ENCODE measurements around the gene KCNQ5. TPM values are rescaled to one million over a fixed set of nuclear protein-coding genes. Genes with fewer than 3 reads are reported as not detected.

KCNQ5 gene
- total RNA-seq, 1 donor from 2014 or later, result 1.2 TPM

DNA sequence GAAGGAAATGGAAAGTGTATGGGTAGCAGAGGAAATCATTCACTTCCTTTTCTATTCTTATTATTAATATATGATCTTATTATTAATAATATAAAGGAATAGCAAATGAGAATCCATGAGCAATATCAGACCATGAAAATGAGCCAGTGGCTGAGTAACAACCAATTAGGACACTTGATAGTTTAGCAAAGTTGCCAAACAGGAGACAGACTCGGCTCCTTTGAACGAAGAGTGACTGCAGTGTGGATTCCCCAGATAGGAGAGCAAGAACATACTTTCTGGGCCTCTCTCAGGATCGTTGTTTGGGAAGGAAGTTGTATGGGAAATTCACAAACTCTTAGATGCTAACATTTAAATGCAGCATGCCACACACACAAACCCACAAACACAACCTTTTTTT is 381.4 kb downstream of the KCNQ5 start:
- no peak overlapping the region for H3K4me3 Mint-ChIP-seq
- TF ChIP-seq, protein P1, sequence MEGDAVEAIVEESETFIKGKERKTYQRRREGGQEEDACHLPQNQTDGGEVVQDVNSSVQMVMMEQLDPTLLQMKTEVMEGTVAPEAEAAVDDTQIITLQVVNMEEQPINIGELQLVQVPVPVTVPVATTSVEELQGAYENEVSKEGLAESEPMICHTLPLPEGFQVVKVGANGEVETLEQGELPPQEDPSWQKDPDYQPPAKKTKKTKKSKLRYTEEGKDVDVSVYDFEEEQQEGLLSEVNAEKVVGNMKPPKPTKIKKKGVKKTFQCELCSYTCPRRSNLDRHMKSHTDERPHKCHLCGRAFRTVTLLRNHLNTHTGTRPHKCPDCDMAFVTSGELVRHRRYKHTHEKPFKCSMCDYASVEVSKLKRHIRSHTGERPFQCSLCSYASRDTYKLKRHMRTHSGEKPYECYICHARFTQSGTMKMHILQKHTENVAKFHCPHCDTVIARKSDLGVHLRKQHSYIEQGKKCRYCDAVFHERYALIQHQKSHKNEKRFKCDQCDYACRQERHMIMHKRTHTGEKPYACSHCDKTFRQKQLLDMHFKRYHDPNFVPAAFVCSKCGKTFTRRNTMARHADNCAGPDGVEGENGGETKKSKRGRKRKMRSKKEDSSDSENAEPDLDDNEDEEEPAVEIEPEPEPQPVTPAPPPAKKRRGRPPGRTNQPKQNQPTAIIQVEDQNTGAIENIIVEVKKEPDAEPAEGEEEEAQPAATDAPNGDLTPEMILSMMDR (conservative IDR thresholded peaks at IDR 0.05), result no peak
- H3K4me1 Mint-ChIP-seq, result peaks cover 14% of the 10 kb centered on the region
- DNase-seq (ENCODE audit: low read depth, low spot score), result no peak
- no peaks in the 10 kb centered on the region for H3K9me3 Mint-ChIP-seq
- no peaks in the 10 kb centered on the region for H3K36me3 Mint-ChIP-seq (ENCODE audit: low read depth)
- no peak overlapping the region for H3K27ac Mint-ChIP-seq (ENCODE audit: unreplicated experiment)
- H3K27me3 Mint-ChIP-seq (ENCODE audit: low read depth), result no peaks in the 10 kb centered on the region

DNA sequence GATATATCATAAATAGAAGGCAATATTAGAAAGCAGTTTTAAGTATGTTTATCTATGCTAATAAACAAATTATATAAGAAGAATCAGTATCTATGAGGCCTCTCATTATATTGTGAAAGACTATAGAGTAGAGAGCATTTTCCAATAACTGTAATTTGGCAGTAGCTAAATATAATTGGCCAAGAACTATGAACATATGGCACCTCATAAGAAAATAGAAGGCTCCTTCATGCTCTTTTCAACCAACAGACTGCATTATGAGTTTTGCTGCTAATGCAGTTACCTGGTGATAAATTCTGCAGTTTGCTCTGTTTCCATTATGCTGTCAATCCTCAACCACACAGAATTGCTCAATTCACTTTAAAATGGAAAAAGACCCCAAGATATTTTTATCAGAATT is 382.4 kb downstream of the KCNQ5 start:
- Mint-ChIP-seq H3K36me3 (ENCODE audit: low read depth) (no peaks in the 10 kb centered on the region), H3K27ac (ENCODE audit: unreplicated experiment) (no peak overlapping the region), H3K27me3 (ENCODE audit: low read depth) (no peaks in the 10 kb centered on the region), H3K4me1 (peaks cover 14% of the 10 kb centered on the region), H3K9me3 (no peaks in the 10 kb centered on the region), H3K4me3 (no peak overlapping the region)
- TF ChIP-seq, protein P1 (conservative IDR thresholded peaks at IDR 0.05), result no peak
- no peak for DNase-seq (ENCODE audit: low read depth, low spot score)

DNA sequence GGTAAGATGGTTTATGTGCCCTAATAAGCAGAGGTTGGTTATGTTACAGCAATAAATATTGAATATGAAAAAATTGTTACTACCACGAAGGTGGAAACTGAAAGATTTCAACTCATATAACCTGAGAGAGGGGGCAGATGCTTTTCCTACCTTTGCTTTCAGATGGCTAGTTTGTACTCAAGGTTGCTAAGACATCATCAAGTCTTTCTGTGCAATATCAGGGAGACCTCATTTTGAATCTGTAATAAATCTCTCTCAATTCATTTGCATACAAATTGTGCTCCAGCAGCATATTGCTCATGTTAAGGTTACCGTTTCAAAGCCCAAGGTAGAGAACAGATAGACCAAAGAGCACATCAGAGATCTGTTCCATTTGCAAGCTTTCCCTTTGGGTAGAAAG is 383.0 kb downstream of the KCNQ5 start:
- Mint-ChIP-seq H3K4me1 (peaks cover 12% of the 10 kb centered on the region), H3K36me3 (ENCODE audit: low read depth) (no peaks in the 10 kb centered on the region), H3K4me3 (no peak overlapping the region), H3K9me3 (no peaks in the 10 kb centered on the region), H3K27me3 (ENCODE audit: low read depth) (no peaks in the 10 kb centered on the region), H3K27ac (ENCODE audit: unreplicated experiment) (no peak overlapping the region)
- no peak for DNase-seq (ENCODE audit: low read depth, low spot score)
- TF ChIP-seq, protein P1 (conservative IDR thresholded peaks at IDR 0.05), result no peak

DNA sequence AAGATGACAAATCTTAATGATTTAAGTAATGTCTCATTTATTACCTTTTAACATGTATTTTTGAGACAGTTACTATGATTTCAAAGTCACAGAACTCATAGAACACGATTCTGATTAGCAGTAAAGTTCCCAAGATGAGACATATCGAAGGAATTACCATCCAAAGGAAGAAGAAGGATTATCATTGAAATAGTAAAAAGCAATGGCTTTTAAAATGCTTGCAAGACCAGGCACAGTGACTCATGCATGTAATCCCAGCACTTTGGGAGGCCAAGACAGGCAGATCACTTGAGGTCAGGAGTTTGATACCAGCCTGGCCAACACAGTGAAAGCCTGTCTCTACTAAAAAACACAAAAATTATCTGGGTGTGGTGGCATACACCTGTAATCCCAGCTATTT is 384.3 kb downstream of the KCNQ5 start:
- TF ChIP-seq, protein P1 (conservative IDR thresholded peaks at IDR 0.05), result no peak
- Mint-ChIP-seq H3K4me1 (no peaks in the 10 kb centered on the region), H3K27ac (ENCODE audit: unreplicated experiment) (no peak overlapping the region), H3K36me3 (ENCODE audit: low read depth) (no peaks in the 10 kb centered on the region), H3K9me3 (no peaks in the 10 kb centered on the region), H3K27me3 (ENCODE audit: low read depth) (no peaks in the 10 kb centered on the region), H3K4me3 (no peak overlapping the region)
- DNase-seq (ENCODE audit: low read depth, low spot score), result no peak

DNA sequence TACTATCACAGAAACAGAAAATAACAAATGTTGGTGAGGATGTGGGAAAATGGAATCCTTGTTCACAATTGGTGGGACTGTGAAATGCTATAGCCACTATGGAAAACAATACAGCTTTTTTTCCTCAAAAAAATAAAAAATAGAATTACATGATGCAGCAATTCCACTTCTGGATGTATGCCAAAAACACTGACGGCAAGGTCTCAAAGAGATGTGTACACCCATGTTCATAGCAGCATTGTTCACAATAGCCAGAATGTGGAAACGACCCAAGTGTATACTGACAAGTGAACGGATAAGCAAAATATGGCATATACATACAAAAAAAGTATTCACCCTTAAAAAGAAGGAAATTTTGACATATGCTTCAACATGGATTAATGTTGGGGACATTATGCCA is 390.1 kb downstream of the KCNQ5 start:
- TF ChIP-seq, protein P1 (conservative IDR thresholded peaks at IDR 0.05), result no peak
- DNase-seq (ENCODE audit: low read depth, low spot score), result no peak
- Mint-ChIP-seq H3K36me3 (ENCODE audit: low read depth) (no peaks in the 10 kb centered on the region), H3K27me3 (ENCODE audit: low read depth) (peaks cover 6% of the 10 kb centered on the region), H3K27ac (ENCODE audit: unreplicated experiment) (no peak overlapping the region), H3K9me3 (no peaks in the 10 kb centered on the region), H3K4me3 (no peak overlapping the region), H3K4me1 (no peaks in the 10 kb centered on the region)

DNA sequence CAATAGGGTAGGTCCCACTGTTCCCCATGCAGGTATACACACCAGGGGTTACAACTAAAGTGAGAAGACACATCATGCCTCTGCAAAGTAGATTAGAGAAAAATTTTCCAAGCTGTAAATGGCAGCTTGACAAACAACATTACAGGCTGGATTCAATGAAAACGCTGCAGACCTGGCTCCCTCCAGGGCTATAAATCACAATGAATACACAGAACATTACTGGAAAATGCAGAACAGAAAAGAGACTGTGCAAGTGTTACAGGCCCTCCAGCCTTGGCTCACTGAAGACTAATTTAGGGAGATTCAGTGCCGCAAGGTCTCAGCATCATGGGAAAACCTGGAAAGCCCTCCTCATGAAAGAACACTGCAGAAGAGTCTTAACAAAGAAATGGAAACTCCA is 395.6 kb downstream of the KCNQ5 start:
- TF ChIP-seq, protein P1 (conservative IDR thresholded peaks at IDR 0.05), result no peak
- Mint-ChIP-seq H3K4me1 (no peaks in the 10 kb centered on the region), H3K27ac (ENCODE audit: unreplicated experiment) (no peak overlapping the region), H3K9me3 (no peaks in the 10 kb centered on the region), H3K4me3 (no peak overlapping the region), H3K27me3 (ENCODE audit: low read depth) (peaks cover 7% of the 10 kb centered on the region), H3K36me3 (ENCODE audit: low read depth) (no peaks in the 10 kb centered on the region)
- no peak for DNase-seq (ENCODE audit: low read depth, low spot score)
